GM12865 (cell line): Measurements from ENCODE around the gene ZNF786.

Source experiments
- DNase-seq: peaks from one replicate; pipeline ENCODE4 v3.0.0; 2010; ENCODE audit warnings: low read depth
- H3K4me3 ChIP-seq: 2 replicates; pipeline ENCODE4 v1.5.1; 2011; ENCODE audit warnings: mild to moderate bottlenecking, low read depth, low read length, control low read depth
- CTCF ChIP-seq: IDR thresholded peaks from 2 replicates; pipeline ENCODE4 v1.5.1; 2011; ENCODE audit warnings: low read length, control low read depth, low read depth, inconsistent platforms; ENCODE audit not compliant: insufficient read depth; ENCODE audit errors: missing control alignments

The ZNF786 gene

GRCh38 chr7:149090397-149091195 is at the start of gene ZNF786:
Gene ZNF786 (minus strand): TSS chr7:149090718. CDS start chr7:149090640, 78 bp downstream.
- peak; percentile 97 for DNase-seq
- peak; percentile 86 for TF ChIP-seq CTCF
- peak within 1 kb of the TSS; percentile 71 for H3K4me3 ChIP-seq

DNA sequence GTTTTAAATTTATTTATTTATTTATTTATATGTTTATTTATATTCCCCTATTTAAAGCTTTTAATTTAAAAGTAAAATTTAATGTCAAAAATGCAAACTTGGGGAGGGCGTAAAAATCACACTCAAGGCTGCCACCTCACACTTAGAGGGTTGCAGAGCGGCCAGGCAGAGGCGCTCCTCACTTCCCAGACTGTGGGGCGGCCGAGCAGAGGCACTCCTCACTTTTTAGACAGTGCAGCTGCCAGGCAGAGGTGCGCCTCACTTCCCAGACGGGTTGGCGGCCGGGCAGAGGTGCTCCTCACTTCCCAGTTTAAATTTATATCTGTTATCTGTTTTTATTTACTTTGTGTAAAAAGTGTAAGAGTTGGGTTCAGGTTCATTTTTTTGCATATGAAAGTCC is 45.6 kb upstream of the ZNF786 start:
- no peak for TF ChIP-seq CTCF
- DNase-seq: no peak
- no peak overlapping the region for H3K4me3 ChIP-seq

DNA sequence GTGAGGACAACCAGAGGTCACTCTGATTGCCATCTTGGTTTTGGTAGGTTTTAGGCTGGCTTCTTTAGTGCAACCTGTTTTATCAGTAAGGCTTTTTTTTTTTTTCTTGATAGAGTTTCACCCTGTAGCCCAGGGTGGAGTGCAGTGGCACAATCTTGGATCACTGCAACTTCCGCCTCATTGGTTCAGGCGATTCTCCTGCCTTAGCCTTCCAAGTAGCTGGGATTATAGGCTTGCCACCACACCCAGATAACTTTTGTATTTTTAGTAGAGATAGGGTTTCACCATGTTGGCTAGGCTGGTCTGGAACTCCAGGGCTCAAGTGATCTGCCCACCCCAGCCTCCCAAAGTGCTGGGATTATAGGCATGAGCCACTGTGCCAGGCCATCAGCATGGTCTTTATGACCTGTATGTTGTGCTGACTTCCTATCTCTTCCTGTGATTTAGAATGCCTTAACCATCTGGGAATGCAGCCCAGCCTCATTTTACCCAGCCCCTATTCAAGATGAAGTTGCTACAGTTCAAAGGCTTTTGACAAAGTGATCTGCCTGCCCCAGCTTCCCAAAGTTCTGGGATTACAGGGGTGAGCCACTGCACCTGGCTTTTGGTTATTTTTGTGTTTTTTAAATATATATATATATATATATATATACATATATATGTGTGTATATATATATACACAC is 42.7 kb upstream of the ZNF786 start:
- TF ChIP-seq CTCF: no peak
- no peak for DNase-seq
- no peak overlapping the region for H3K4me3 ChIP-seq

DNA sequence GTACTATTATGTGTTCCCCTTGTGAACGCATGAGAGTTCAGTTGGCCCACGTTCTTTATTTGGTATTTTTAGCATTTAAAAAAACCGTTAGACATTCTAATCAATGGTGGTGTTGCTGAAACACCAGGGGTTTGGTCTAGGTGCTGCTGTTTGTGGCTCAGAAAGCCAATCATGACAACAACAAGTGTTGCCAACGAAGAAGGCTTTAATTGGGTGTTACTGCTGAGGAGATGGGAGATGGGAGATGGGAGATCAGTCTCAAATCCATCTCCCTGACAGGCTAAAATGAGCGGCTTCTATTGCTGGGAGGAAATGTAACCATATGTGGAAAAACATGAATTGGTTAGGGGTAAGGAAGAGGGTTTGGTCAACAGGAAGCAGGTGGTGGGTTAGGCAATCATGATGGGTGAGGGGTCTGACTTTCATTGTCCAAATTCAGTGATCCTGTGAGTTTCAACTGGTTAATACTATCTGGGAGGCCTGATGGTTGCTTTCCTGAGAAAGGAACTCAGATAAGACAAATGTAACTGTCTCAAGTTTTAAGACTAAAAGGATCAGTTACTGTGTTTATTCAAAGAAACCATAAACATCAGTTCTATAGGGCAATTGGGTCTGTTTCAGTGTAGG is 40.2 kb upstream of the ZNF786 start:
- no peak for TF ChIP-seq CTCF
- no peak overlapping the region for H3K4me3 ChIP-seq
- DNase-seq: no peak

DNA sequence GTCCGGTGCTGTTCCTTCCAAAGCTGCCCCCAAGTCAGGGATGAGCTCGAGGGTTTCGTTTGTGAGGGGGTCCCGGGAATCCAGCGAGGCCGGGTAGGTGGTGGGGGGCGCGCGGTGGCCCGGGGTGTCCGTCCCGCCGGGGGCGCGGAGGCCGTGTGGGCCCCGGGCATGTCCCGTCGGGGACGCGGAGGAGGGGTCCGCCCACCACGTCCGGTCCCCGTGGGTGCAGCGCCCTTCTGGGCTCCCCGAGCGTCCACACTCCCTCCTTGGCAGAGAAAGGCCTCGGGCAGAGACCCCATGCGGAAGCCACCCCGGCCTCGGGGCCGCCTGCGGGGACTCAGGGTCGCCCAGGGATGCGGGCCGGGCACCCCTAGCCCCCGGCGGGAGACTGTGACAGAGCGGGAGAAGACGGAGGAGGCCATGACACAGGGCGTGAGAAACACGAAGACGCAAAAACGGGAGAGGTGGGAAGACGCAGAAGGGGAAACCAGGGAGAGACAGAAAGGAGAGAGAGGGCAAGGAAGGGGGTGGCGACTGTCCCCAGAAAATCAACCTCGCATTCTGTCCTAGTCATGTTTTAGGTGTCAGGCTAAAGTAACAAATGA is 36.2 kb upstream of the ZNF786 start:
- H3K4me3 ChIP-seq: peak overlapping the region; percentile 69
- peak; percentile 81 for DNase-seq
- no peak for TF ChIP-seq CTCF

DNA sequence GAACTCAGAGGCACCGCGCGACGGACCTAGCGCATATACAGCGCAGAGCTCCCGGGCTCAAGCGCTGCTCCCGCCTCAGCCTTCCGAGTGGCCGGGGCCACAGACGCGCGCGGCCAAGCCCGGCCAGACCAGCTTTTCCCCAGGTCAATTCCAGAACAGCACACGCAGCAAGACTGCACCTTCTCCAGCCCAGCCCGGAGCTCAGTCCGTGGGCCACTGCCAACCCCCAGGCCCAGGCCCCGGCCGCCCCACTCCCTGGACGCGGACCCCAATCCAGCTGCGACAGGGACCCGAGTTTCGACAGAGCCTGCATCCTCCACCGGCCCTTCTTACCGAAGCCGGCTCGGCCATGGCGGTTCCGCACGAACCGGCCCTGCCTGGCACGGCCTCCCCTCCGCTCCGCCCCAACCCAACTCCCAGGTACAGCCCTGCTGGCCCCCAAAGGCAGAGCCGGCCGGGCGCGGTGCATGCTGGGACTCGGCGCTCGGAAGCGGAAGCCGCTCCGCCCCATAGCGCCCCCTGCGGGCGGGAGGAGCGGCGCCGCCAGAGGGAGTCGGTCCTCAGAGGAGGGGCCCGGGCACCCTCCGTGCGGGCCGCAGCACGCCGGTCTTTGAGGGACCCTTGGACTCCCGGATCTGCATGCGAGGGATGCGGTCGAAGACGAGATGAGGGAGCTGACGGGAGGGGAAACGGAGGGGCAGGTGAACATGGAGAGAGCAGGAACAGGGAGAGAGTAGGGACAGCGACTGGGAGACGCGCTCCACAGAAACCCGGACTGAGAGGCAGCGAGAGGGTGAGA is 35.5 kb upstream of the ZNF786 start, which contains the start of gene ZNF425:
Gene ZNF425 (minus strand): TSS at position 462 of the 799 bp plus-strand sequence. CDS start 111 bp downstream, at position 351.
- peak within 1 kb of the TSS; percentile 69 for H3K4me3 ChIP-seq
- peak; percentile 98 for DNase-seq
- TF ChIP-seq CTCF: peak; percentile 93
